HCT116 (cell line): ENCODE data around the gene SGIP1. TPM values are rescaled to one million over a fixed set of nuclear protein-coding genes. Genes with fewer than 3 reads are reported as not detected.

Source experiments
- ATAC-seq: fragments of 200-7000 bp; cut with Tn5 transposase; 2 replicates; pipeline ENCODE4 v1.9.1; 2020; ENCODE audit warnings: mild to moderate bottlenecking, moderate library complexity
- BruUV-seq: library from RNA; stranded (reverse); fragments of 400-500 nt; replicated peaks from 2 replicates; lab custom pipeline; 2021; lab: Mats Ljungman, UMichigan
- CTCF ChIA-PET: fragments of 300-600 bp; sonication (Branson Sonifier 250); formaldehyde crosslinking; loops from one replicate; lab custom pipeline; 2021; ENCODE audit warnings: antibody characterized with exemption; lab: Charles Lee
- POLR2A ChIA-PET: fragments of 300-600, 350-600 bp; sonication (Branson Sonifier 250); formaldehyde crosslinking; loops from one replicate; lab custom pipeline; 2021; ENCODE audit warnings: antibody characterized with exemption; lab: Charles Lee
- RAD21 ChIA-PET, 2 experiments: fragments of 300-600 bp; sonication (Branson Sonifier 250); formaldehyde crosslinking; loops; one replicate each; lab custom pipeline; 2023; ENCODE audit warnings: low total read pairs in 2 of 2; ENCODE audit not compliant: uncharacterized antibody in 2 of 2, unreplicated experiment in 2 of 2, low non-redundant PET in 1 of 2; lab: Charles Lee
- DNase-seq: peaks from one replicate; pipeline ENCODE4 v3.0.0-alpha.2; 2010; ENCODE audit warnings: low read depth, low spot score
- H2AFZ ChIP-seq: fragments of 200-600 bp; shearing (Covaris generic), sonication (generic); 2 replicates; pipeline ENCODE4 v1.6.1; 2017; ENCODE audit warnings: low read depth, mixed run types, mixed read lengths, antibody characterized with exemption, low read length; ENCODE audit not compliant: poor library complexity, severe bottlenecking
- H3K27ac ChIP-seq: 2 replicates; pipeline ENCODE4 v1.5.1; 2012; ENCODE audit warnings: low read depth, low read length
- H3K27me3 ChIP-seq: fragments of 200-600 bp; sonication (generic); 2 replicates; pipeline ENCODE4 v1.6.1; 2016; ENCODE audit warnings: mixed run types, low read length, mixed read lengths; ENCODE audit not compliant: insufficient read depth
- H3K36me3 ChIP-seq, 2 experiments: fragments of 200-500 bp in 1 of 2; fragments of 200-600 bp in 1 of 2; sonication (Bioruptor generic) in 1 of 2; sonication (generic) in 1 of 2; 2 replicates each; pipeline versions ENCODE4 v1.5.1 to v1.6.1; 2014 to 2016; ENCODE audit warnings: low read length in 2 of 2, inconsistent platforms in 1 of 2, mixed read lengths in 1 of 2, mixed run types in 1 of 2; ENCODE audit not compliant: insufficient read depth in 2 of 2, control insufficient read depth in 1 of 2
- H3K4me1 ChIP-seq, 2 experiments: fragments of 200-600 bp in 1 of 2; sonication (generic) in 1 of 2; 2 replicates each; pipeline versions ENCODE4 v1.5.1 to v1.6.1; 2012 to 2017; ENCODE audit warnings: low read length in 2 of 2, inconsistent platforms in 1 of 2, mild to moderate bottlenecking in 1 of 2, mixed read lengths in 1 of 2, mixed run types in 1 of 2, moderate library complexity in 1 of 2; ENCODE audit not compliant: insufficient read depth in 2 of 2, control insufficient read depth in 1 of 2
- H3K4me2 ChIP-seq: fragments of 200-600 bp; sonication (generic); 2 replicates; pipeline ENCODE4 v1.6.1; 2017; ENCODE audit warnings: mixed run types, low read length, mixed read lengths
- H3K4me3 ChIP-seq, 2 experiments: fragments of 200-600 bp in 1 of 2; sonication (generic) in 1 of 2; replicated peaks in 1 of 2; 2 replicates each; pipeline ENCODE4 v1.5.1; 2011 to 2016; ENCODE audit warnings: low read length in 2 of 2, control low read depth in 1 of 2, low read depth in 1 of 2, mild to moderate bottlenecking in 1 of 2, mixed read lengths in 1 of 2, mixed run types in 1 of 2
- H3K79me2 ChIP-seq: fragments of 200-600 bp; sonication (generic); 2 replicates; pipeline ENCODE4 v1.6.1; 2017; ENCODE audit warnings: mild to moderate bottlenecking, mixed run types, low read length, moderate library complexity, mixed read lengths; ENCODE audit not compliant: insufficient read depth
- H3K9ac ChIP-seq: fragments of 200-600 bp; sonication (generic); 2 replicates; pipeline ENCODE4 v1.6.1; 2016; ENCODE audit warnings: low read length, mixed read lengths
- H3K9me2 ChIP-seq: fragments of 200-600 bp; sonication (generic), shearing (Covaris generic); 2 replicates; pipeline ENCODE4 v1.6.1; 2017; ENCODE audit warnings: mixed run types, mild to moderate bottlenecking, moderate library complexity; ENCODE audit not compliant: insufficient read depth
- H3K9me3 ChIP-seq, 2 experiments: fragments of 200-500 bp in 1 of 2; fragments of 200-600 bp in 1 of 2; sonication (Bioruptor generic) in 1 of 2; sonication (generic) in 1 of 2; 2 replicates each; pipeline ENCODE4 v1.6.1; 2014 to 2017; ENCODE audit warnings: low read length in 2 of 2, mixed read lengths in 2 of 2, inconsistent platforms in 1 of 2, low read depth in 1 of 2, mild to moderate bottlenecking in 1 of 2, mixed run types in 1 of 2, moderate library complexity in 1 of 2; ENCODE audit not compliant: control insufficient read depth in 1 of 2, insufficient read depth in 1 of 2
- H4K20me1 ChIP-seq: fragments of 200-600 bp; sonication (generic), shearing (Covaris generic); 2 replicates; pipeline ENCODE4 v1.6.1; 2017; ENCODE audit warnings: mixed run types, mild to moderate bottlenecking, moderate library complexity; ENCODE audit not compliant: insufficient read depth
- CBX3 ChIP-seq: IDR thresholded peaks from 2 replicates; pipeline ENCODE4 v1.6.1; 2012; ENCODE audit warnings: low read depth
- EZH2phosphoT487 ChIP-seq: fragments of 200-600 bp; IDR thresholded peaks from 2 replicates; pipeline ENCODE4 v1.6.1; 2018; ENCODE audit warnings: antibody characterized with exemption, borderline replicate concordance
- JUND ChIP-seq: IDR thresholded peaks from 2 replicates; pipeline ENCODE4 v1.6.1; 2012
- RAD21 ChIP-seq: IDR thresholded peaks from 2 replicates; pipeline ENCODE4 v1.6.1; 2012; ENCODE audit warnings: low read depth, mild to moderate bottlenecking
- REST ChIP-seq: IDR thresholded peaks from 2 replicates; pipeline ENCODE4 v1.6.1; 2012; ENCODE audit warnings: low read depth
- SIN3A ChIP-seq: IDR thresholded peaks from 2 replicates; pipeline ENCODE4 v1.6.1; 2012; ENCODE audit warnings: low read depth
- TCF7L2 ChIP-seq: IDR thresholded peaks from 2 replicates; pipeline ENCODE4 v1.7.0; 2011; ENCODE audit warnings: borderline replicate concordance, inconsistent platforms; ENCODE audit not compliant: insufficient read depth, insufficient read length; ENCODE audit errors: extremely low read depth
- ZFX ChIP-seq: fragments of 450-650 bp; IDR thresholded peaks from 2 replicates; pipeline ENCODE4 v1.6.1; 2017
- ZNF274 ChIP-seq: fragments of 200-500 bp; sonication (Bioruptor generic); IDR thresholded peaks from 2 replicates; pipeline ENCODE4 v1.6.1; 2014; ENCODE audit warnings: mild to moderate bottlenecking, low read depth, low read length, inconsistent platforms
- intact Hi-C: fragments of 100-400 bp; cut with micrococcal nuclease; formaldehyde crosslinking; loops from 2 replicates; pipeline ENCODE4 v1.10.0; 2022
- total RNA-seq: library from RNA; stranded (reverse); gene quantifications from one replicate; pipeline ENCODE4 v1.2.1, GENCODE V29; 2021; ENCODE audit not compliant: unreplicated experiment
- TF ChIP-seq, protein P1 (sequence below): IDR thresholded peaks from 2 replicates; pipeline ENCODE4 v1.6.1; 2011; ENCODE audit warnings: mild to moderate bottlenecking, low read length, moderate library complexity; ENCODE audit not compliant: insufficient replicate concordance; ENCODE audit errors: extremely low read depth
- TF ChIP-seq, protein P2 (sequence below): IDR thresholded peaks from 2 replicates; pipeline ENCODE4 v1.6.1; 2012
- TF ChIP-seq, protein P3 (sequence below), 3 experiments: fragments of 200-600 bp in 1 of 3; sonication (generic) in 1 of 3; IDR thresholded peaks in 2 of 3; conservative IDR thresholded peaks in 1 of 3; 2 replicates each; pipeline ENCODE4 v1.5.1; 2012 to 2017; ENCODE audit warnings: low read depth in 2 of 3, low read length in 2 of 3, antibody characterized with exemption in 1 of 3, borderline replicate concordance in 1 of 3, control low read depth in 1 of 3, mild to moderate bottlenecking in 1 of 3, mixed read lengths in 1 of 3, mixed run types in 1 of 3, moderate library complexity in 1 of 3; ENCODE audit not compliant: insufficient read depth in 1 of 3

SGIP1 gene
- total RNA-seq, 1 experiment from 2014 or later: 0.15 TPM

DNA sequence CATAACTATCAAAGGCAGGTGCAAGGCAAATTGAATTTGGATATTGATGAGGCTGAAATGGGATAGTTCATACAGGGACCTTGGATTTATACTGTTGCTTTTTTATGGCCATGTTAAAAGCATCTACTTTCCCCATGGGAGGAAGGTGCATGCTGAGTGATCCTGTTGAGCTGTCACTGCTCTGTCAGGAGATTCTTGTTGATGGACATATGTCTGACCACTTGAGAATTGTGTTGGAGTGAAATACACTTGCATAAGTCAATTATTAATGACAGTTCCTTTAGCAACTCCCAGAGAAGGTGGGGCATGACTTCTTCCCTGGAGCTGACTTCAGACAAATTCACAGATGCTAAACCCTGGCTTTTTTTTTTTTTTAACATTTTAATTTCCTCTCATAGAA is 159.9 kb downstream of the SGIP1 start:
- POLR2A ChIA-PET: no interaction called here
- BruUV-seq: no TSS peak

DNA sequence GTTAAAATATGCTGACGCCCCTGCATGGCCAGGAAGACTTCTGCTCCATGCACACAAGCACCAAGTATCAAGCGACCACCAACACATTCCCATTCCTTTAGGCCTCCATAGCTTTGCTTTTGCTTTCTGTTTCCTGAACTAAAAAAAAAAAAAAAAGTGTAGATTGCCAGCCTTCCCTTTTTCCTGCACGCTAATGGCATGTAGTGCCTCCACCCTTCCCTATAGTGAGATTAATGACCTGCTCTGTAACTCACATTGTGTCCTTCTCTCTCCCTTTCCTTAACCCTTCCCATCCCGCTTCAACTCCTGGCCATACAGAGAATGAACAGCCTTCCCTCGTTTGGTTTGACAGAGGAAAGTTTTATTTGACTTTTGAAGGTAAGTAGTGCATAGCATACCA is 161.2 kb downstream of the SGIP1 start:
- POLR2A ChIA-PET: no interaction called here
- ATAC-seq: no peak
- RAD21 ChIA-PET: no interaction called here
- TF ChIP-seq RAD21 (no peak), ZFX (no peak), EZH2phosphoT487 (no peak), SIN3A (no peak), REST (no peak), TCF7L2 (no peak), ZNF274 (no peak)
- TF ChIP-seq, protein P1, sequence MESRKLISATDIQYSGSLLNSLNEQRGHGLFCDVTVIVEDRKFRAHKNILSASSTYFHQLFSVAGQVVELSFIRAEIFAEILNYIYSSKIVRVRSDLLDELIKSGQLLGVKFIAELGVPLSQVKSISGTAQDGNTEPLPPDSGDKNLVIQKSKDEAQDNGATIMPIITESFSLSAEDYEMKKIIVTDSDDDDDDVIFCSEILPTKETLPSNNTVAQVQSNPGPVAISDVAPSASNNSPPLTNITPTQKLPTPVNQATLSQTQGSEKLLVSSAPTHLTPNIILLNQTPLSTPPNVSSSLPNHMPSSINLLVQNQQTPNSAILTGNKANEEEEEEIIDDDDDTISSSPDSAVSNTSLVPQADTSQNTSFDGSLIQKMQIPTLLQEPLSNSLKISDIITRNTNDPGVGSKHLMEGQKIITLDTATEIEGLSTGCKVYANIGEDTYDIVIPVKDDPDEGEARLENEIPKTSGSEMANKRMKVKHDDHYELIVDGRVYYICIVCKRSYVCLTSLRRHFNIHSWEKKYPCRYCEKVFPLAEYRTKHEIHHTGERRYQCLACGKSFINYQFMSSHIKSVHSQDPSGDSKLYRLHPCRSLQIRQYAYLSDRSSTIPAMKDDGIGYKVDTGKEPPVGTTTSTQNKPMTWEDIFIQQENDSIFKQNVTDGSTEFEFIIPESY: no peak

More for the DNA sequence above, 159.9 kb downstream of the SGIP1 start:
- CTCF ChIA-PET: no interaction called here
- intact Hi-C loops: no loop called here
- Histone ChIP-seq H3K4me2 (no peak overlapping the region), H3K9me3 (no peaks in the 10 kb centered on the region), H3K36me3 (no peaks in the 10 kb centered on the region), H3K27ac (no peak overlapping the region), H3K4me3 (no peak overlapping the region), H2AFZ (no peak overlapping the region), H3K9me2 (no peaks in the 10 kb centered on the region), H4K20me1 (no peaks in the 10 kb centered on the region), H3K9ac (no peak overlapping the region), H3K27me3 (no peaks in the 10 kb centered on the region), H3K79me2 (no peaks in the 10 kb centered on the region), H3K4me1 (no peaks in the 10 kb centered on the region)
- DNase-seq (no peak), ATAC-seq (no peak)
- TF ChIP-seq, protein P2, sequence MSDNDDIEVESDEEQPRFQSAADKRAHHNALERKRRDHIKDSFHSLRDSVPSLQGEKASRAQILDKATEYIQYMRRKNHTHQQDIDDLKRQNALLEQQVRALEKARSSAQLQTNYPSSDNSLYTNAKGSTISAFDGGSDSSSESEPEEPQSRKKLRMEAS: no peak
- TF ChIP-seq CBX3: no peak
- no peak for TF ChIP-seq JUND
- TF ChIP-seq, protein P3, sequence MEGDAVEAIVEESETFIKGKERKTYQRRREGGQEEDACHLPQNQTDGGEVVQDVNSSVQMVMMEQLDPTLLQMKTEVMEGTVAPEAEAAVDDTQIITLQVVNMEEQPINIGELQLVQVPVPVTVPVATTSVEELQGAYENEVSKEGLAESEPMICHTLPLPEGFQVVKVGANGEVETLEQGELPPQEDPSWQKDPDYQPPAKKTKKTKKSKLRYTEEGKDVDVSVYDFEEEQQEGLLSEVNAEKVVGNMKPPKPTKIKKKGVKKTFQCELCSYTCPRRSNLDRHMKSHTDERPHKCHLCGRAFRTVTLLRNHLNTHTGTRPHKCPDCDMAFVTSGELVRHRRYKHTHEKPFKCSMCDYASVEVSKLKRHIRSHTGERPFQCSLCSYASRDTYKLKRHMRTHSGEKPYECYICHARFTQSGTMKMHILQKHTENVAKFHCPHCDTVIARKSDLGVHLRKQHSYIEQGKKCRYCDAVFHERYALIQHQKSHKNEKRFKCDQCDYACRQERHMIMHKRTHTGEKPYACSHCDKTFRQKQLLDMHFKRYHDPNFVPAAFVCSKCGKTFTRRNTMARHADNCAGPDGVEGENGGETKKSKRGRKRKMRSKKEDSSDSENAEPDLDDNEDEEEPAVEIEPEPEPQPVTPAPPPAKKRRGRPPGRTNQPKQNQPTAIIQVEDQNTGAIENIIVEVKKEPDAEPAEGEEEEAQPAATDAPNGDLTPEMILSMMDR (IDR thresholded peaks at IDR 0.05 in 2 of 3, conservative IDR thresholded peaks at IDR 0.05 in 1 of 3; ENCODE audit: borderline replicate concordance in 1 of 3, insufficient read depth in 1 of 3, low read depth in 2 of 3, low read length in 2 of 3): no peak
- RAD21 ChIA-PET: no interaction called here

More for the DNA sequence above, 161.2 kb downstream of the SGIP1 start:
- Histone ChIP-seq H3K4me1 (no peaks in the 10 kb centered on the region), H4K20me1 (no peaks in the 10 kb centered on the region), H3K27ac (no peak overlapping the region), H3K4me3 (no peak overlapping the region), H3K79me2 (no peaks in the 10 kb centered on the region), H3K9ac (no peak overlapping the region), H3K36me3 (no peaks in the 10 kb centered on the region), H3K9me2 (no peaks in the 10 kb centered on the region), H3K27me3 (no peaks in the 10 kb centered on the region), H3K9me3 (no peaks in the 10 kb centered on the region), H2AFZ (no peak overlapping the region), H3K4me2 (no peak overlapping the region)
- CTCF ChIA-PET: no interaction called here
- no TSS peak for BruUV-seq
- no peak for DNase-seq
- intact Hi-C loops: no loop called here
